GM08714 (cell line): ENCODE data around the gene ANAPC15.
"Not testable (repeated sequence)": the region's sequence is repeated elsewhere in the genome, so short reads cannot be mapped to it uniquely, and the experiment has no call there.

Source experiments
- H3K4me3 ChIP-seq: fragments of 200-500 bp; sonication (Bioruptor generic); 2 replicates; pipeline ENCODE4 v1.5.1; 2014; ENCODE audit warnings: mild to moderate bottlenecking, low read length, inconsistent platforms
- ZNF274 ChIP-seq: IDR thresholded peaks from 2 replicates; pipeline ENCODE4 v1.6.1; 2012; ENCODE audit warnings: mild to moderate bottlenecking, low read depth, low read length

The ANAPC15 gene

GRCh38 chr11:72136684-72137262 lies 24.3 kb upstream of the ANAPC15 start:
- no peak overlapping the region for H3K4me3 ChIP-seq
- no peak for TF ChIP-seq ZNF274

GRCh38 chr11:72135891-72136683 lies 23.6 kb upstream of the ANAPC15 start:
- TF ChIP-seq ZNF274: no peak
- H3K4me3 ChIP-seq: no peak overlapping the region

- H3K4me3 ChIP-seq: not testable (repeated sequence)
These were observed 23.0 kb upstream of the ANAPC15 start, which contains the start of gene FOLR3 for GRCh38 chr11:72135473-72135872. TSS of gene FOLR3 (plus strand) at chr11:72135725. CDS start at chr11:72135953, 228 bp downstream.

- no peak for TF ChIP-seq ZNF274
- no peak overlapping the region for H3K4me3 ChIP-seq
These were observed 20.2 kb upstream of the ANAPC15 start for GRCh38 chr11:72132646-72133045.

GRCh38 chr11:72129381-72129780 lies 16.9 kb upstream of the ANAPC15 start:
- H3K4me3 ChIP-seq: no peak overlapping the region
- no peak for TF ChIP-seq ZNF274

- no peak for TF ChIP-seq ZNF274
- H3K4me3 ChIP-seq: no peak overlapping the region
These were observed 15.4 kb upstream of the ANAPC15 start for GRCh38 chr11:72127923-72128322.

GRCh38 chr11:72125956-72126355 lies 13.5 kb upstream of the ANAPC15 start:
- no peak overlapping the region for H3K4me3 ChIP-seq
- no peak for TF ChIP-seq ZNF274

GRCh38 chr11:72124046-72124445 lies 11.6 kb upstream of the ANAPC15 start:
- no peak for TF ChIP-seq ZNF274
- H3K4me3 ChIP-seq: no peak overlapping the region

- H3K4me3 ChIP-seq: no peak overlapping the region
- TF ChIP-seq ZNF274: no peak
These were observed 10.7 kb upstream of the ANAPC15 start for GRCh38 chr11:72123117-72123653.

- no peak for TF ChIP-seq ZNF274
- H3K4me3 ChIP-seq: no peak overlapping the region
These were observed 10.1 kb upstream of the ANAPC15 start for GRCh38 chr11:72122607-72123006.

GRCh38 chr11:72120930-72121329 lies 8.4 kb upstream of the ANAPC15 start:
- H3K4me3 ChIP-seq: no peak overlapping the region
- no peak for TF ChIP-seq ZNF274

- no peak overlapping the region for H3K4me3 ChIP-seq
- TF ChIP-seq ZNF274: no peak
These were observed 6.7 kb upstream of the ANAPC15 start for GRCh38 chr11:72119198-72119597.

GRCh38 chr11:72116019-72116755 lies 3.7 kb upstream of the ANAPC15 start:
- no peak for TF ChIP-seq ZNF274
- H3K4me3 ChIP-seq: no peak overlapping the region

GRCh38 chr11:72114570-72114969 lies 2.1 kb upstream of the ANAPC15 start:
- no peak for TF ChIP-seq ZNF274
- H3K4me3 ChIP-seq: no peak overlapping the region
